ENCODE measurements around the gene OR52N5.

DNA sequence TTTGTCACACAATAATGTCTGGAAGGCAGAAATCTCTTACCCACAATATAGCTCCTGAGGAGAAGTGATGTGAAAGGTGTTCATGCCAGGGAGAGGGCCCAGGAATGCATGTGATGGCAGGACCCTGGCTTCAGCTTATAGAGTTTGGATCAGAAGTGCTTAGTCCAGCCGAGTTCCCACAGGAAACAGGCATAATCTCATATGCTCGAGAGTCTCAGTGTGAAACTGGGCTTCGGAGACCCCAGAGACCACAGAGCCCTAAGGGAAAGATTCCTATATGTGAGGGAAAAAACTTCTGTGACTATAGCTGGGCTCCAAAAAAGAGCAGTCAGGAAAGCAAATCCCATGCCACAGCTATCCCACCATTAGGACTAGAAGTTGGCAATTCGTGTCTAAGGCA, at the start of gene OR52N5:
- TF ChIP-seq, protein P1, sequence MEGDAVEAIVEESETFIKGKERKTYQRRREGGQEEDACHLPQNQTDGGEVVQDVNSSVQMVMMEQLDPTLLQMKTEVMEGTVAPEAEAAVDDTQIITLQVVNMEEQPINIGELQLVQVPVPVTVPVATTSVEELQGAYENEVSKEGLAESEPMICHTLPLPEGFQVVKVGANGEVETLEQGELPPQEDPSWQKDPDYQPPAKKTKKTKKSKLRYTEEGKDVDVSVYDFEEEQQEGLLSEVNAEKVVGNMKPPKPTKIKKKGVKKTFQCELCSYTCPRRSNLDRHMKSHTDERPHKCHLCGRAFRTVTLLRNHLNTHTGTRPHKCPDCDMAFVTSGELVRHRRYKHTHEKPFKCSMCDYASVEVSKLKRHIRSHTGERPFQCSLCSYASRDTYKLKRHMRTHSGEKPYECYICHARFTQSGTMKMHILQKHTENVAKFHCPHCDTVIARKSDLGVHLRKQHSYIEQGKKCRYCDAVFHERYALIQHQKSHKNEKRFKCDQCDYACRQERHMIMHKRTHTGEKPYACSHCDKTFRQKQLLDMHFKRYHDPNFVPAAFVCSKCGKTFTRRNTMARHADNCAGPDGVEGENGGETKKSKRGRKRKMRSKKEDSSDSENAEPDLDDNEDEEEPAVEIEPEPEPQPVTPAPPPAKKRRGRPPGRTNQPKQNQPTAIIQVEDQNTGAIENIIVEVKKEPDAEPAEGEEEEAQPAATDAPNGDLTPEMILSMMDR (IDR thresholded peaks at IDR 0.05; ENCODE audit: low read length): no peak
- no peak for TF ChIP-seq EZH2 (optimal IDR thresholded peaks at IDR 0.05; ENCODE audit: low read depth, low read length)

Measured in MM.1S (cell line).